GM12892 (cell line): ENCODE data around the gene CLSTN2.

ENCODE experiments used
- POLR2A ChIP-seq: IDR thresholded peaks from 2 replicates; pipeline ENCODE4 v1.6.1; 2011; ENCODE audit warnings: low read depth, low read length, control low read depth
- POLR2AphosphoS5 ChIP-seq: IDR thresholded peaks from 2 replicates; pipeline ENCODE4 v1.6.1; 2011; ENCODE audit warnings: low read depth, low read length, control low read depth

DNA sequence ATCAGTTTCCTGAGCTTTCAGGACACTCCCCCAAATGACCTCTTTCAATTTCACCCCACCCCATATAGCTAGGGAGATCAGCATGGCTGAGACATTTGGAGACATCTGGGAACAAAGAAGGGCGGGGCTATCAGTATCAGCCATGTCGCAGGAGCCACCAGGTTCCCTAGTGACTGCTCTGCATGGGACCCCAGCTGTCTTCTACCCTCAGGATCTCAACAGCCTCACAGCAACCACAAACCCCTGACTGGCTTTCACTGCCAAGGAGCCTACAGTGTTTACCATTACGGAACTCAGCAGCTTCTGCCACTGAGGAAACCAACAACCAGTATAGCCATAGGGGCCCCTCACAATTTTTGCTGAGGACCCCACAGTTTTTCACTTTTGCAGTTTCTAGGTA is 473.3 kb downstream of the CLSTN2 start:
- TF ChIP-seq POLR2AphosphoS5, result no peak
- TF ChIP-seq POLR2A, result no peak
